HEK293T (cell line): Measurements from ENCODE around the gene ACADVL.

Experiments
- CTCF ChIA-PET: fragments of 350-600 bp; formaldehyde crosslinking; extraction: SDS; loops from one replicate; lab custom pipeline; 2021; ENCODE audit warnings: antibody characterized with exemption, inconsistent platforms; lab: Yijun Ruan, JAX
- POLR2A ChIA-PET: fragments of 350-600 bp; formaldehyde crosslinking; extraction: SDS; loops from one replicate; lab custom pipeline; 2020; ENCODE audit warnings: antibody characterized with exemption, inconsistent platforms; lab: Yijun Ruan, JAX
- DNase-seq: peaks from one replicate; pipeline ENCODE4 v3.0.0; 2012; ENCODE audit warnings: mixed read lengths; ENCODE audit errors: extremely low spot score
- ARNT ChIP-seq: fragments of 450-650 bp; IDR thresholded peaks from 2 replicates; pipeline ENCODE4 v1.6.1; 2017; ENCODE audit warnings: mild to moderate bottlenecking
- BHLHE40 ChIP-seq: fragments of 450-650 bp; IDR thresholded peaks from 2 replicates; pipeline ENCODE4 v1.6.1; 2016; ENCODE audit warnings: mild to moderate bottlenecking, moderate library complexity, borderline replicate concordance
- CTBP1 ChIP-seq: fragments of 450-650 bp; IDR thresholded peaks from 2 replicates; pipeline ENCODE4 v1.6.1; 2016; ENCODE audit warnings: borderline replicate concordance
- ELF4 ChIP-seq: fragments of 450-650 bp; IDR thresholded peaks from 2 replicates; pipeline ENCODE4 v1.6.1; 2017; ENCODE audit warnings: antibody characterized with exemption
- FOXA1 ChIP-seq: fragments of 450-650 bp; IDR thresholded peaks from 2 replicates; pipeline ENCODE4 v1.6.1; 2016; ENCODE audit warnings: mild to moderate bottlenecking
- FOXK2 ChIP-seq: fragments of 450-650 bp; IDR thresholded peaks from 2 replicates; pipeline ENCODE4 v1.6.1; 2016; ENCODE audit warnings: mild to moderate bottlenecking
- FOXM1 ChIP-seq: fragments of 450-650 bp; IDR thresholded peaks from 2 replicates; pipeline ENCODE4 v1.6.1; 2017; ENCODE audit warnings: mild to moderate bottlenecking, borderline replicate concordance
- HDGF ChIP-seq: fragments of 450-650 bp; IDR thresholded peaks from 2 replicates; pipeline ENCODE4 v1.6.1; 2017; ENCODE audit warnings: antibody characterized with exemption, borderline replicate concordance
- L3MBTL2 ChIP-seq: fragments of 450-650 bp; conservative IDR thresholded peaks from 2 replicates; pipeline ENCODE4 v1.6.1; 2016; ENCODE audit warnings: mild to moderate bottlenecking
- LEF1 ChIP-seq: fragments of 450-650 bp; IDR thresholded peaks from 2 replicates; pipeline ENCODE4 v1.6.1; 2017; ENCODE audit warnings: mild to moderate bottlenecking, borderline replicate concordance
- NFRKB ChIP-seq: fragments of 450-650 bp; IDR thresholded peaks from 2 replicates; pipeline ENCODE4 v1.6.1; 2016; ENCODE audit warnings: mild to moderate bottlenecking, moderate library complexity
- SP1 ChIP-seq: fragments of 450-650 bp; IDR thresholded peaks from 2 replicates; pipeline ENCODE4 v1.6.1; 2017
- SUZ12 ChIP-seq: fragments of 450-650 bp; IDR thresholded peaks from 2 replicates; pipeline ENCODE4 v1.6.1; 2016; ENCODE audit warnings: mild to moderate bottlenecking
- TARDBP ChIP-seq: fragments of 450-650 bp; IDR thresholded peaks from 2 replicates; pipeline ENCODE4 v1.6.1; 2016
- ZNF384 ChIP-seq: fragments of 450-650 bp; IDR thresholded peaks from 2 replicates; pipeline ENCODE4 v1.6.1; 2016
- TF ChIP-seq, protein P1 (sequence below): fragments of 450-650 bp; IDR thresholded peaks from 2 replicates; pipeline ENCODE4 v1.6.1; 2016

The ACADVL gene

DNA sequence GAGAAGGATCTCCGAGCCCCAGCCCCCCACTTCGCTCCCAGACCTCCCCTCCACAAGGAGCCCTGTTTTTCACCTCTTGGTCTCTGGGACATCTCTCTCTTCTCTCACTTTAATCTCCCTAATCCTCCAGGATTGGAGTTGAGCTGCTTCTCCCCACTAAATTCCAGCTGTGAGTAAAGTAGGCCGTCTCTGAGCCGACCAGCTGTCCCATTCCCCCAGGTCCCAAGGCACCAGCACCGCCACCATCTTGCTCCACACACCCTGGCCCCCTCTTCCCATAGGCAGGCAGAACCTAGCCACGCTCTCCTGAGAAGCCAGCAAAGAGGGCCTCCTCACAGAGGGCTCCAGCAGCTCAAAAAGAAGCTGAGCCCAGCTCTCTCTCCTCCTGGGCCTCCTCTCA is 980 bp upstream of the ACADVL start:
- no peak for TF ChIP-seq L3MBTL2
- no peak for TF ChIP-seq FOXA1
- no peak for TF ChIP-seq ZNF384
- TF ChIP-seq, protein P1, sequence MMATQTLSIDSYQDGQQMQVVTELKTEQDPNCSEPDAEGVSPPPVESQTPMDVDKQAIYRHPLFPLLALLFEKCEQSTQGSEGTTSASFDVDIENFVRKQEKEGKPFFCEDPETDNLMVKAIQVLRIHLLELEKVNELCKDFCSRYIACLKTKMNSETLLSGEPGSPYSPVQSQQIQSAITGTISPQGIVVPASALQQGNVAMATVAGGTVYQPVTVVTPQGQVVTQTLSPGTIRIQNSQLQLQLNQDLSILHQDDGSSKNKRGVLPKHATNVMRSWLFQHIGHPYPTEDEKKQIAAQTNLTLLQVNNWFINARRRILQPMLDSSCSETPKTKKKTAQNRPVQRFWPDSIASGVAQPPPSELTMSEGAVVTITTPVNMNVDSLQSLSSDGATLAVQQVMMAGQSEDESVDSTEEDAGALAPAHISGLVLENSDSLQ: no peak
- TF ChIP-seq TARDBP: no peak
- no peak for TF ChIP-seq BHLHE40
- no peak for TF ChIP-seq ARNT
- TF ChIP-seq HDGF: no peak
- TF ChIP-seq SP1: no peak
- TF ChIP-seq CTBP1: no peak
- no peak for DNase-seq
- CTCF ChIA-PET: interaction anchor here (0.6 kb wide), 1 partner anchor 61 kb away, joined by 3 read pairs; no protein-coding TSS in a partner anchor
- POLR2A ChIA-PET: interaction anchor here (0.6 to 9.3 kb wide), 7 partner anchors 14 to 111 kb away, joined by 3 to 166 read pairs (median 4); partner anchors contain the start of genes DVL2, GABARAP, NEURL4 and PHF23

DNA sequence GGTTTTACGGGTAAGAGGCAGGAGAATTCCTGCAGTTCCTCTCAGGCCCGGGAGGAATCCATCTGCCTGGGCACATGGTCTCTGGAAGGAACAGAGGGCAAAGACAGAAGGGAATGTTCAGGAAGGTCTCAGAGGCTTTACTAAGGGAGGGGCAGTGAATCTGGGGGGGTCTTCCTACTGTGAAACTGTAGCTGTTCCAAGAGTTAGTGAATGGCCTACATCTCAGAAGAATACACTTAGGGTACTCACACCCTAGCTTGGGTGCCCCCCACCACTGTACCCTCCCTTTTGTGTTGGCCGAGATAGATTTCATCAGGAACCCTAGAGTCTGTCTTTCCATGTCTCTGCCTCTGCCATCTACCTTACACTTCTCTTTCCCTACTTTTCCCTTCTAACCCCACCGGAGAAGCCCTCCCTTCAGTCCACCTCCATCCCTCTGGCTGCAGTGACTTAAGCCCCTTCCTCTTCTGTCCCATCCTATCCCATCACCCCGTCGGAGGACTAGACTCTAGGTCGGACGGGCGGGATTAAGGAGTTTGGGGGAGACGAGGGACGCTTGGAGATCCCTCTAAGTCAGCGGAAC is 418 bp upstream of the ACADVL start:
- CTCF ChIA-PET: interaction anchor here (0.6 kb wide), 2 partner anchors 28 to 60 kb away, joined by 3 read pairs; no protein-coding TSS in a partner anchor
- TF ChIP-seq LEF1 (no peak), TARDBP (no peak), FOXA1 (no peak), FOXM1 (no peak), ARNT (no peak), NFRKB (no peak), SUZ12 (no peak), FOXK2 (no peak), CTBP1 (no peak), BHLHE40 (no peak), ELF4 (no peak), L3MBTL2 (no peak), SP1 (no peak), ZNF384 (no peak), HDGF (no peak)
- TF ChIP-seq, protein P1: no peak
- POLR2A ChIA-PET: interaction anchor here (0.6 to 9.3 kb wide), 16 partner anchors 10 to 184 kb away, joined by 3 to 166 read pairs (median 4); partner anchors contain the start of genes DVL2, GABARAP, NEURL4 and PHF23
- no peak for DNase-seq

DNA sequence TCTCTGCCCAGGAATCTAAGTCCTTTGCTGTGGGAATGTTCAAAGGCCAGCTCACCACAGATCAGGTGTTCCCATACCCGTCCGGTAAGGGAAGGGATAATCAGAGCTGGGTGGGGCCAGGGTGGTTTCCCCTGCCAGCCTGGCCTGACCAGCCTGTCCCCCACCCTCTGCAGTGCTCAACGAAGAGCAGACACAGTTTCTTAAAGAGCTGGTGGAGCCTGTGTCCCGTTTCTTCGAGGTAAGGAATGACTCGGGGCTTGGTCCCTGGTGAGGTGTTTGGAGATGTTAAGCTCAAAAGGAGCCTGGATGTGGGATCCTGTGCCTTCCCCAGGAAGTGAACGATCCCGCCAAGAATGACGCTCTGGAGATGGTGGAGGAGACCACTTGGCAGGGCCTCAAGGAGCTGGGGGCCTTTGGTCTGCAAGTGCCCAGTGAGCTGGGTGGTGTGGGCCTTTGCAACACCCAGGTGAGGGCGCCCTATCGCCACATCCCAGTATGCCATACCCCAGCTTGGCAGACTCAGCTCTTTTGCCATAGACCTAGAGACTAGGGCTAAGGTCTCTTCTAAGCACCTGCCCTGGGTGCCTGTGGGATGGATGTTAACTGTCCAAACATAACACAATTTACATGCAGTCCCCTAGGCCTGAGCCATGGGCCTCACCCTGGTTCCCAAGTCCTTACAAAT is 997 bp downstream of the ACADVL start:
- ChIA-PET CTCF (interaction anchor here (0.9 to 1.4 kb wide), 2 partner anchors 16 to 22 kb away, joined by 4 read pairs; partner anchors contain the start of gene GABARAP), POLR2A (interaction anchor here (0.7 to 9.3 kb wide), 18 partner anchors 8 to 175 kb away, joined by 3 to 166 read pairs (median 4); partner anchors contain the start of genes CTDNEP1, DVL2, ELP5 and GABARAP)
- DNase-seq: peak; percentile 48
- TF ChIP-seq CTBP1 (no peak), ZNF384 (no peak), ARNT (no peak), L3MBTL2 (no peak), HDGF (no peak), BHLHE40 (no peak), TARDBP (no peak), ELF4 (no peak), SUZ12 (no peak), FOXA1 (no peak), LEF1 (no peak), NFRKB (no peak), FOXK2 (no peak), SP1 (no peak), FOXM1 (no peak)
- TF ChIP-seq, protein P1: no peak

DNA sequence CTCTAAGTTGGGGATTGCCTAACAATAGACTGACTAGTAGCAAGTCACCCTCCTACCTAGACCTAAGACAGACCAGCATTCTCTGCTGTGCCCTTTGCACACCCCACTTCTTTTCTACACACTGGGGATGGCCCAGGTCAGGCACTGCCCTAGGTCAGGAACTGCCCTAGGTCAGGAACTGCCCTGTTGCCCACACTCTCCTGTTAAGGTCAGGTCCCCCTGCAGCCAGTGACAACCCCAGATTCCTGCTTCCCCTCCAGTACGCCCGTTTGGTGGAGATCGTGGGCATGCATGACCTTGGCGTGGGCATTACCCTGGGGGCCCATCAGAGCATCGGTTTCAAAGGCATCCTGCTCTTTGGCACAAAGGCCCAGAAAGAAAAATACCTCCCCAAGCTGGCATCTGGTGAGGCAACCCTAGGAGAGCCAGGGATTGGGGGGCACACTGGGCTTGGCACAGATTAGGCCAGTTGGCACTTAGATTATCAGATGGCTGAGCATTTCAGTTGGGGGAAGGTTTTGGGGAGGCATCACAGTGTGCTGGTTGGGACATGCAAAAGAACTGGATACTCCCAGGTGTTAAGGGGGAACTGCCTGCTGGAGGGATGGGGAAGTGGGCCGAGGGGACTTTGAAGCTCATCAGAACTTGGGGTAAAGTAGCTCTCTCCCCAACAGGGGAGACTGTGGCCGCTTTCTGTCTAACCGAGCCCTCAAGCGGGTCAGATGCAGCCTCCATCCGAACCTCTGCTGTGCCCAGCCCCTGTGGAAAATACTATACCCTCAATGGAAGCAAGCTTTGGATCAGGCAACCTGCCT is 1.7 kb downstream of the ACADVL start:
- ChIA-PET POLR2A (interaction anchor here (0.7 to 9.3 kb wide), 16 partner anchors 10 to 175 kb away, joined by 3 to 166 read pairs (median 3); partner anchors contain the start of genes CTDNEP1, DVL2, ELP5 and GABARAP), CTCF (interaction anchor here (0.9 to 1.4 kb wide), 2 partner anchors 15 to 21 kb away, joined by 4 read pairs; partner anchors contain the start of gene GABARAP)
- TF ChIP-seq ZNF384 (no peak), ELF4 (no peak; the same call in 1 of the 2 replicates), L3MBTL2 (no peak), BHLHE40 (no peak), NFRKB (no peak), HDGF (no peak), FOXK2 (no peak), LEF1 (no peak), TARDBP (no peak), CTBP1 (no peak), FOXM1 (no peak), SP1 (no peak)
- TF ChIP-seq, protein P1: no peak
- DNase-seq: no peak
